Left kidney (tissue), 2 donors: Measurements from ENCODE around the gene FGF3. TPM values are rescaled to one million over a fixed set of nuclear protein-coding genes. Genes with fewer than 3 reads are reported as not detected.

Experiments used
- DNase-seq: peaks from one replicate; pipeline ENCODE4 v3.0.0-alpha.2; 2013
- polyA plus RNA-seq: library from polyadenylated mRNA; unstranded; fragments of 120-200 nt; gene quantifications from one replicate; pipeline ENCODE4 v1.2.1, GENCODE V29; 2013; ENCODE audit not compliant: insufficient read length

The FGF3 gene
- polyA plus RNA-seq, 1 donor = not detected

GRCh38 chr11:69804769-69805508 lies 14.3 kb downstream of the FGF3 start:
- DNase-seq = no peak

DNA sequence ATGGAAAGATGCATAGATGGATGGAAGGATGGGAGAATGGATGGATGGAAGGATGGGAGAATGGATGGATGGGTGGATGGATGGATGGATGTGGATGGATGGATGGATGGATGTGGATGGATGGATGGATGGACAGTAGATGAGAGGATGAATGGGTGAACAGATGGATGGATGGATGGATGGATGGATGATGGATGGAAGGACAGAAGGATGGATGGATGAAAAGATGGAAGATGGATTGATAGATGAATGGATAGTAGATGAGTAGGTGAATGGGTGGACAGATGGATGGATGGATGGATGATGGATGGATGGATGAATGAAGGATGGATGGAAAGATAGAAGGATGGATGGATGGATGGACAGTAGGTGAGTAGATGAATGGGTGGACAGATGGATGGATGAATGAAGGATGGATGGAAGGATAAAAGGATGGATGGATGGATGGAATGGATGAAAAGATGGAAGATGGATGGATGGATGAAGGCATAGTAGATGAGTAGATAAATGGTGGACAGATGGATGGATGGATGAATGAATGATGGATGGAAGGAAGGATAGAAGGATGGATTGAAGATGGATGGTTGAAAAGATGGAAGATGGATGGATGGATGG lies 15.5 kb downstream of the FGF3 start:
- no peak for DNase-seq

- no peak for DNase-seq
Observed at GRCh38 chr11:69803022-69803421, 16.2 kb downstream of the FGF3 start.

GRCh38 chr11:69802590-69802989 lies 16.6 kb downstream of the FGF3 start:
- no peak for DNase-seq

GRCh38 chr11:69801513-69802335 lies 17.5 kb downstream of the FGF3 start:
- DNase-seq = no peak

- no peak for DNase-seq
Observed at GRCh38 chr11:69800278-69800677, 18.9 kb downstream of the FGF3 start.

- DNase-seq = no peak
Observed at GRCh38 chr11:69799582-69799981, 19.6 kb downstream of the FGF3 start.

GRCh38 chr11:69799097-69799496 lies 20.1 kb downstream of the FGF3 start:
- DNase-seq = no peak

GRCh38 chr11:69797737-69798528 lies 21.3 kb downstream of the FGF3 start:
- no peak for DNase-seq

- DNase-seq = no peak
Observed at GRCh38 chr11:69797156-69797555, 22.1 kb downstream of the FGF3 start.

DNA sequence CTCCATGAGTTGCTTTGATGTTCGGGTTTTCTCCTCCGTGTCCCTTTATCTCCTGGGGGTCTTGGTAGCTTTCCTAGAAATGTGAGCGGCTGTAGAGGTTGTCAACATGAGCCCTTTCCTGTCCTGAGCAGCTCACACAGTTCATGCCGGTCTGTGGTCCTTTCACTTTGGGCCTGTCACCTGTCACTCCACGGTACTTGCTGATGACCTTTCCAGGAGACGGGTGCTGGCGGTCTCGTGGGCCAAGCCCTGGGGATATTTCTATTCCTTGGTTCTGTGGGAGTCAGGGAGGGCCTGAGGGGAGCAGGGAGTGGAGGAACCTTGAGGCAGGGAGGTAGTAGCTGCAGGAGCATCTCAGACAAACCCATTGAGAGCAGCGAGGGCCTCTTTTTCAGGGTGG lies 23.2 kb downstream of the FGF3 start:
- DNase-seq = no peak

DNA sequence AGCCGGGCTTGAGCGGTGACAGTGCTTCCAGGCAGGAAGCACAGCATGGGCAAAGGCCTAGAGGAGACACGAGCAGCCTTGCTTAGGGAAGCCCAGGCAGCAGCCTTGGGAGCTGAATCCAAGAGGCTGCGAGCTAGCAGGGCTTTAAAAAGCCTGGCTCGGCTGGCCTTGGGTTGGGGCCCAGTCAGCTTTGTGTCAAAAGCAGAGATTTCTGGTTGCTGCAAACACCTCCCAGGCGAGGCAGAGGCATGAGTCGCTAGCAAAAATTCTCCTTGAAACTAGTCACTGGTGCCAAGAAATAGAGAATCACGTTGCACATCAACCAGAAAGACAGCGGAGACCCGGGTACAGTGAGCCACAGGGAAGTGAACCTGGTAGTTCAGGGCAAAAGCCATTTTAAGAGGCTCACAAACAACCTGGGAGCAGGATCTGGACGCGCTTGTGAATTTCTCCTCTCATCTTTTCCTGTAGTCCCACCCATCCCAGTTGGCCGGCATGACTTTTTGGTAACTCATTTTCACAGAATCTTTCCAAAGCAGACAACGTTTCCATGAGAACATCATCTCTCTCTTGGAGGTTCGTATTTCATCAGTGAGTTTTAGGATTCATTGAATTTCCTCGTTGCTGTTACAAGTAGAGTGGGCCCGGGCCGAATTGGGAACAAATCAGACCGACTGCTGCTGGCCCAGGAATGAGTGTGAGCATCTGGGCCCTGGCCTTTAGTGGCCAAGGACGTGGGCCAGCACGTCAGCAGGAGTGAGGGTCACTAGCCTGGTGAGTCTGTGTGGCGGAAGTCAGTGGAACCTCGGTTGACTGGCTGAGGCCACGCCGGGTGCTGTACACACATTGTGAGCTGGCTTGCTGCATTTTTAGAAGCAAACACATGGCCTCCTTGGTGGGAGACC lies 27.7 kb downstream of the FGF3 start:
- DNase-seq = no peak

GRCh38 chr11:69788956-69789355 lies 30.3 kb downstream of the FGF3 start:
- no peak for DNase-seq

DNA sequence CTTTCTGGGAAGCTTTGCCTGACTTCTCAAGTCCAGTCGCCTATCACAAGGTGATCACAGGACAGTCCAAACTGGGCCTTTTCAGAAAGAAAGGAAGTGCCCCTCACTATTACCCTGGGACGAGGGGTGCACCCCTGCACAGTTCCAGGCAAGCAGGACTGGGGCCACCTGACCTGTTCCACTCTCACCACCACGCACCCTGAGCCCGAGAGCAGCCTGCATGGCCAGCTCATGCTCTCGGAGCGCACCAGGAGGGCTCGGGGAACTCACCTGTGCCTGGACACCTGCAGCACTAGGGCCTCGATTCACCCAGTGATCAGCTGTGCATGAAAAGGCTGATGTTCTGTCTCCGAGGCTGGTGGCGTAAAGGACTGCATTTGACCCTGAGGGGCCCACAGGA lies 31.3 kb downstream of the FGF3 start:
- no peak for DNase-seq

DNA sequence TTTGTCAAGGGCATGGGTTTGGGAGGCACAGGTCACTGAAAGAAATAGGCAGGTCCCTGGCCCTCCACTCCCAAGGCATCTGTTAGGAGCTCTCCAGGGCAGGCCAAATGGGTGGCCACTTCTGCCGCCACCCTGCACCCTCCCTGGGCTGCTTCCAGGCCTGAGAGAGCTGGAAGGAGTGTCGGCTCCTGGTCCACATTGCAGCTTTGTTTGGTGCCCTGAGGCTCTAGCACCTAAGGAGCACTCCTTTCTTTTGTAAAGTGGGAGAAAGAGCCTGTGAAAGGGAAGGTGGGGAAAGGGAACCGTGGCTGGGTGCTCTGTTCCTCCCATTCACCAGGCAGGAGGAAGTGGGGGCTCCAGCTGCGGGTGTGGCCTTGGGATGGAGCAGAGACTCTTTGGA lies 31.8 kb downstream of the FGF3 start:
- DNase-seq = no peak

DNA sequence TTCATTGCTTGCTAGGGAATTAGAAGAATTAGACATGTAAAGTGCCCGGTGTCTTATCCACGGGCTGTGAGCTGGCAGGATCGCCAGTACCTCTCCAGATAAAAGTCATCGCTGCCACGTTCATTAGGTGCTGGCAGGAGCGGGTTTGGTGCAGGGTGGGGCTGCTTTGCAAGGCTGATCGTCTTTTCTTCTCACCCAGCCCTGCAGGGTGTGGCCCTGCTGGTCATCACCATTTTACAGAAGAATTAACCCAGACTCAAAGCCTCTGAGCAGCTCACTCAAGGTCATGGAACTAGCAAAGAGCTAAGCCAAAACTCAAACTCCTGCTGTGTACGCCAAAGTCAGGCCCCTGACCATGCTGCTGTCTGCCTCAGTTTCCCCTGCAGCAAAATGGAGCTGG lies 38.0 kb downstream of the FGF3 start:
- DNase-seq = no peak

DNA sequence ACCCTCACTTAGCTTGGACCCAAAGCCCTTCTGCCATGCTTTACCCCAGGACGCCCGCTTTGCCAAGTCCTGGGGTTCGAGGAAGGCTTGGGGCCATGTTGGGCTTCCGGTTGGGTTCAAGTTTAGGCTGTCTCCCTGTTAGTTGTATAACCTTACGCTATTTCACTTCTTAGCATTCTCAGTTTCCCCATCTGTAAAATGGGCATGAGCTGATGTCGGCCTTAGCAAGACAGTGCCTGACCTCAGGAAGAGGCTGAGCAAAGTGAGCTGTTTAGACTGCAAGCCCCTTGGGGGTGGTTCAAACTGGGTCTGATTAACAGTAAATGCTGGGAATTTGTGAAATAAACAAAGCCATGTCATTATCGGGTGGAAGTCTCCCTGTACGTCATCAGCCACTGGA lies 40.8 kb downstream of the FGF3 start:
- DNase-seq = no peak

DNA sequence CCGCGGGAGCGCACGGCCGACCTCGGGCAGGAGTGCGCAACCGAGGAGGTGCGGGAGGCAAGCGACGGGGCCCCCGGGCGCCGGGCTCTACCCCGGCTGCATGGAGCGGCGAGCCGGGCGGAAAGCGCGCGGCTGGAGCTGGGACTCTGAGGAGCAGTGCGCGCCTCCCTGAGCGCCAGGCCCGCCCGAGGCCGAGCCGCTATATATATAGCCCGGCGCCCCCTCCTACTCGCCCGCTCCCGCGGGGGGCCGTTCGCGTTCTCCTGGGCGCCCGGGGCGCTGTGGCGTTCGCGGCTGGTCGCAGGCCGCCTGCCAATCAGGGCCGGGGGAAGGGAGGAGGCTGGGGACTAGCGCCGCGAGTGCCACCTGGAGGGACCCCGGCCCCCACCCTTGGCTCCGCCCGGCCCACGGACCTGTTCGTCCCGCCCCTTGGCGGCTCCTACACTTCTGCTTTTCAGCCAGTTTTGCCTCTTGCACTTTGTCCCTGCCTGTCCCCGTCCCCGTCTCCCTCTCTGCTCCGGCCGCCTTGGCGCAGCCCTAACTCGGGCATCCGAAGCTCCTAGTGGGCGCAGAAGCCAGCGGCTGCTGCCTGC lies 44.0 kb downstream of the FGF3 start, which contains the start of gene FGF4:
FGF4 (minus strand) TSS at position 179 of the 593 bp plus-strand sequence. CDS start 257 bp downstream, outside the sequence.
- no peak for DNase-seq

GRCh38 chr11:69774354-69775162 lies 44.7 kb downstream of the FGF3 start:
- DNase-seq = no peak
